ENCODE measurements around the gene NEDD4L.

NEDD4L gene

GRCh38 chr18:58334061-58334460, 290.0 kb downstream of the NEDD4L start:
- DNase-seq: no peak

GRCh38 chr18:58335223-58335622, 291.2 kb downstream of the NEDD4L start:
- DNase-seq: no peak

- no peak for DNase-seq
These were observed 291.8 kb downstream of the NEDD4L start for GRCh38 chr18:58335821-58336220.

GRCh38 chr18:58336605-58337004, 292.6 kb downstream of the NEDD4L start:
- DNase-seq: no peak

- no peak for DNase-seq
These were observed 293.3 kb downstream of the NEDD4L start for GRCh38 chr18:58337285-58337684.

- no peak for DNase-seq
These were observed 293.7 kb downstream of the NEDD4L start for GRCh38 chr18:58337686-58338085.

- DNase-seq: no peak
These were observed 294.1 kb downstream of the NEDD4L start for GRCh38 chr18:58338141-58338540.

GRCh38 chr18:58338961-58339592, 295.1 kb downstream of the NEDD4L start:
- no peak for DNase-seq

GRCh38 chr18:58339890-58340289, 295.9 kb downstream of the NEDD4L start:
- DNase-seq: no peak

- DNase-seq: no peak
These were observed 297.9 kb downstream of the NEDD4L start for GRCh38 chr18:58341916-58342315.

GRCh38 chr18:58344080-58344670, 300.1 kb downstream of the NEDD4L start:
- no peak for DNase-seq

GRCh38 chr18:58344861-58345463, 300.9 kb downstream of the NEDD4L start:
- no peak for DNase-seq

- DNase-seq: no peak
These were observed 301.8 kb downstream of the NEDD4L start for GRCh38 chr18:58345875-58346274.

- DNase-seq: no peak
These were observed 303.1 kb downstream of the NEDD4L start for GRCh38 chr18:58347135-58347534.

GRCh38 chr18:58348517-58348916, 304.5 kb downstream of the NEDD4L start:
- no peak for DNase-seq

- no peak for DNase-seq
These were observed 304.9 kb downstream of the NEDD4L start for GRCh38 chr18:58348951-58349350.

- no peak for DNase-seq
These were observed 305.6 kb downstream of the NEDD4L start for GRCh38 chr18:58349650-58350049.

- no peak for DNase-seq
These were observed 306.5 kb downstream of the NEDD4L start for GRCh38 chr18:58350526-58350925.

GRCh38 chr18:58351776-58352175, 307.8 kb downstream of the NEDD4L start:
- no peak for DNase-seq

GRCh38 chr18:58353581-58353980, 309.6 kb downstream of the NEDD4L start:
- no peak for DNase-seq

- no peak for DNase-seq
These were observed 310.0 kb downstream of the NEDD4L start for GRCh38 chr18:58354051-58354450.

- no peak for DNase-seq
These were observed 310.8 kb downstream of the NEDD4L start for GRCh38 chr18:58354791-58355190.

GRCh38 chr18:58355243-58355642, 311.2 kb downstream of the NEDD4L start:
- no peak for DNase-seq

GRCh38 chr18:58359218-58359617, 315.2 kb downstream of the NEDD4L start:
- no peak for DNase-seq

- DNase-seq: no peak
These were observed 315.6 kb downstream of the NEDD4L start for GRCh38 chr18:58359620-58360019.
